ENCODE data around the gene LLCFC1.

DNA sequence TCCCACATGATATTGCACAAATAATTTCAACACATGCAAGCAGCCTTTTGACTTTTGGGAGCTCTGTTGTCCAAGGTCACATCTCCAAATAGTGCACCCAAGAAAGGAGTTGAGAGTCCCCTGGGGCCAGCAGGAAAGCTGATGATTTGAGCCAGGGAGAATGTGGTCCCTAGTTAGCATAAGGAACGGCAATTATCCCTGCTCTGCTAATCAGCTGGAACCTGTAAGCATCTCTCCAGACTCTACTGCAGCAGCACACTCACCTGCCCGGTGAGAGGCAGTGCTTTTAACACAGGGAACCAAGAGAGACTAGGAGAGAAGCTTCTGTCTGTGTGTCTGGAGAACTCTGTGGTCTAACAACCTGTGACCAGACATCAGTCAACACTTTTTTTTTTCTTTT lies 22.8 kb upstream of the LLCFC1 start:
- no peak for TF ChIP-seq POLR2AphosphoS5 (IDR thresholded peaks at IDR 0.05; ENCODE audit: low read depth, low read length)
- no peak for TF ChIP-seq POLR2A (IDR thresholded peaks at IDR 0.05; ENCODE audit: low read depth, low read length)
- no peak for TF ChIP-seq TAF1 (IDR thresholded peaks at IDR 0.05; ENCODE audit: borderline replicate concordance, low read depth, low read length)
